ENCODE data around the gene DCP1A.

- TF ChIP-seq SNAI2 (CRISPR knock-in tag; IDR thresholded peaks at IDR 0.05), result no peak
- TF ChIP-seq OSR1 (CRISPR knock-in tag; IDR thresholded peaks at IDR 0.05), result no peak
- no peak for TF ChIP-seq ARNTL (CRISPR knock-in tag; IDR thresholded peaks at IDR 0.05; ENCODE audit: borderline replicate concordance, low read depth)
- no peak for TF ChIP-seq RARB (CRISPR knock-in tag; IDR thresholded peaks at IDR 0.05)
- TF ChIP-seq, protein P1, sequence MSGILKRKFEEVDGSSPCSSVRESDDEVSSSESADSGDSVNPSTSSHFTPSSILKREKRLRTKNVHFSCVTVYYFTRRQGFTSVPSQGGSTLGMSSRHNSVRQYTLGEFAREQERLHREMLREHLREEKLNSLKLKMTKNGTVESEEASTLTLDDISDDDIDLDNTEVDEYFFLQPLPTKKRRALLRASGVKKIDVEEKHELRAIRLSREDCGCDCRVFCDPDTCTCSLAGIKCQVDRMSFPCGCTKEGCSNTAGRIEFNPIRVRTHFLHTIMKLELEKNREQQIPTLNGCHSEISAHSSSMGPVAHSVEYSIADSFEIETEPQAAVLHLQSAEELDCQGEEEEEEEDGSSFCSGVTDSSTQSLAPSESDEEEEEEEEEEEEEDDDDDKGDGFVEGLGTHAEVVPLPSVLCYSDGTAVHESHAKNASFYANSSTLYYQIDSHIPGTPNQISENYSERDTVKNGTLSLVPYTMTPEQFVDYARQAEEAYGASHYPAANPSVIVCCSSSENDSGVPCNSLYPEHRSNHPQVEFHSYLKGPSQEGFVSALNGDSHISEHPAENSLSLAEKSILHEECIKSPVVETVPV (CRISPR knock-in tag; IDR thresholded peaks at IDR 0.05), result no peak
- TF ChIP-seq ISL1 (CRISPR knock-in tag; IDR thresholded peaks at IDR 0.05), result no peak
- no peak for TF ChIP-seq CSDC2 (CRISPR knock-in tag; IDR thresholded peaks at IDR 0.05)
- no peak for TF ChIP-seq PATZ1 (CRISPR knock-in tag; IDR thresholded peaks at IDR 0.05; ENCODE audit: borderline replicate concordance)
- no peak for TF ChIP-seq ZFP30 (CRISPR knock-in tag; IDR thresholded peaks at IDR 0.05)
- TF ChIP-seq, protein P2, sequence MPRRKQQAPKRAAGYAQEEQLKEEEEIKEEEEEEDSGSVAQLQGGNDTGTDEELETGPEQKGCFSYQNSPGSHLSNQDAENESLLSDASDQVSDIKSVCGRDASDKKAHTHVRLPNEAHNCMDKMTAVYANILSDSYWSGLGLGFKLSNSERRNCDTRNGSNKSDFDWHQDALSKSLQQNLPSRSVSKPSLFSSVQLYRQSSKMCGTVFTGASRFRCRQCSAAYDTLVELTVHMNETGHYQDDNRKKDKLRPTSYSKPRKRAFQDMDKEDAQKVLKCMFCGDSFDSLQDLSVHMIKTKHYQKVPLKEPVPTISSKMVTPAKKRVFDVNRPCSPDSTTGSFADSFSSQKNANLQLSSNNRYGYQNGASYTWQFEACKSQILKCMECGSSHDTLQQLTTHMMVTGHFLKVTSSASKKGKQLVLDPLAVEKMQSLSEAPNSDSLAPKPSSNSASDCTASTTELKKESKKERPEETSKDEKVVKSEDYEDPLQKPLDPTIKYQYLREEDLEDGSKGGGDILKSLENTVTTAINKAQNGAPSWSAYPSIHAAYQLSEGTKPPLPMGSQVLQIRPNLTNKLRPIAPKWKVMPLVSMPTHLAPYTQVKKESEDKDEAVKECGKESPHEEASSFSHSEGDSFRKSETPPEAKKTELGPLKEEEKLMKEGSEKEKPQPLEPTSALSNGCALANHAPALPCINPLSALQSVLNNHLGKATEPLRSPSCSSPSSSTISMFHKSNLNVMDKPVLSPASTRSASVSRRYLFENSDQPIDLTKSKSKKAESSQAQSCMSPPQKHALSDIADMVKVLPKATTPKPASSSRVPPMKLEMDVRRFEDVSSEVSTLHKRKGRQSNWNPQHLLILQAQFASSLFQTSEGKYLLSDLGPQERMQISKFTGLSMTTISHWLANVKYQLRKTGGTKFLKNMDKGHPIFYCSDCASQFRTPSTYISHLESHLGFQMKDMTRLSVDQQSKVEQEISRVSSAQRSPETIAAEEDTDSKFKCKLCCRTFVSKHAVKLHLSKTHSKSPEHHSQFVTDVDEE (CRISPR knock-in tag; IDR thresholded peaks at IDR 0.05), result no peak
- no peak for TF ChIP-seq TCF4 (CRISPR knock-in tag; IDR thresholded peaks at IDR 0.05; ENCODE audit: borderline replicate concordance)
- no peak for TF ChIP-seq ESRRG (CRISPR knock-in tag; IDR thresholded peaks at IDR 0.05)
- TF ChIP-seq CREB5 (CRISPR knock-in tag; IDR thresholded peaks at IDR 0.05; ENCODE audit: low read depth), result no peak
- TF ChIP-seq PPARA (CRISPR knock-in tag; IDR thresholded peaks at IDR 0.05; ENCODE audit: borderline replicate concordance), result no peak
These were observed 99.2 kb downstream of the DCP1A start for GRCh38 chr3:53248161-53248560.
